Glutamatergic neuron (in vitro differentiated cells): ENCODE results near the gene ARMC5. TPM values are rescaled to one million over a fixed set of nuclear protein-coding genes. Genes with fewer than 3 reads are reported as not detected.
"Not testable (repeated sequence)": the region's sequence is repeated elsewhere in the genome, so short reads cannot be mapped to it uniquely, and the experiment has no call there.

Experiments used
- DNase-seq: peaks from one replicate; pipeline ENCODE4 v3.0.0; 2022
- H3K27ac Mint-ChIP-seq: one replicate; pipeline ENCODE4 v1.8.0; 2020; ENCODE audit warnings: mild to moderate bottlenecking, mixed read lengths, inconsistent platforms; ENCODE audit not compliant: unreplicated experiment
- H3K27me3 Mint-ChIP-seq: one replicate; pipeline ENCODE4 v1.8.0; 2020; ENCODE audit warnings: mild to moderate bottlenecking, moderate library complexity, mixed read lengths, inconsistent platforms; ENCODE audit not compliant: unreplicated experiment
- H3K36me3 Mint-ChIP-seq: one replicate; pipeline ENCODE4 v1.8.0; 2020; ENCODE audit warnings: mild to moderate bottlenecking, mixed read lengths, inconsistent platforms; ENCODE audit not compliant: unreplicated experiment
- H3K4me1 Mint-ChIP-seq: one replicate; pipeline ENCODE4 v1.8.0; 2020; ENCODE audit warnings: mild to moderate bottlenecking, low read depth, mixed read lengths, inconsistent platforms; ENCODE audit not compliant: unreplicated experiment
- H3K4me3 Mint-ChIP-seq: one replicate; pipeline ENCODE4 v1.8.0; 2020; ENCODE audit warnings: mild to moderate bottlenecking, mixed read lengths, inconsistent platforms; ENCODE audit not compliant: unreplicated experiment
- H3K9me3 Mint-ChIP-seq: one replicate; pipeline ENCODE4 v1.8.0; 2020; ENCODE audit warnings: mild to moderate bottlenecking, moderate library complexity, mixed read lengths, inconsistent platforms; ENCODE audit not compliant: unreplicated experiment
- total RNA-seq: library from RNA; stranded (reverse); fragmentation: NEBNext Ultra II Directional; extraction: Animal tissue kit (Norgen Biotek cat#: 25700); gene quantifications from one replicate; pipeline ENCODE4 v1.2.1, GENCODE V29; 2021; ENCODE audit not compliant: unreplicated experiment
- TF ChIP-seq, protein P1 (sequence below): fragments of 200-600 bp; sonication (generic); IDR thresholded peaks from one replicate; pipeline ENCODE4 v1.5.0; 2021; ENCODE audit not compliant: partially characterized antibody, unreplicated experiment

The ARMC5 gene
- total RNA-seq, 1 donor from 2014 or later: 15.8 TPM

DNA sequence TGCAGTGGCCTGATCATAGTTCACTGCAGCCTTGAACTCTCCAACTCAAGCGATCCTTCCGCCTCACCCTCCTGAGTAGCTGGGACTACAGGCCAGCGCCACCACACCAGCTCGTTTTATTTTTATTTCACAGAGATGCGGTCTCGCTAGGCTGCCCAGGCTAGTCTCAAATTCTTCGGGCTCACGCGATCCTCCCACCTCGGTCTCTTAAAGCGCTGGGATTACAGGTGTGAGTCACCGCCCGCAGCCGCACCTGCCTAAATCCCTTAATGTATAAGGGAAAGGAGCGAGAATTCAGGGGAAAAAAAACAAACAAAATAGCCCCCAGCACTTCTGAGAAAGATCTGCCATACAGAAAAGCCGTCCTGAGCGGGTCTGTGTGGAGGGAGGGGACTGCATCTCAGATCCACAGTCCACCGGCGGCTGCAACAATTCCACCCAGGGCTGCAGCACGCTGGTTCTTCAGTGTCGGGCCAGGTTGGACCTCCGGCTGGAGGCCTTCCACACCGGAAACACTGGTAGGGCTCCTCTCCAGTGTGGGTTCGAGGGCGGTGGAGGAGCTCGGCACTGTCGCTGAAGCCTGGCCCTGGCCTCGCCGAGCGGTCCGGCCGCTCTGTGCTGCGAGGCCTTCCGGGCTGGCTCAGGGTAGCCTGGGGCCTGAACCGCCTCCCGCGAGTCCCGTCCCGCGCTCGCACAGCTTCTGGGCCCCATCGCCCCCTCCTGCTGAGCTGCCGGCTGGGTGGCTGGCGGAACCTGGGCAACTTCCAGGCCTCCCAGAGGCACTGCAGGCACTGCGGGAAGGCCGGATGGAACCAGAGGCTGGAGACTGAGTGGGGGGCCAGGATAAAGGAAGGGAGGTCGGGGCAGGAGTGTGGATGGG is 23.7 kb upstream of the ARMC5 start:
- no peaks in the 10 kb centered on the region for H3K4me1 Mint-ChIP-seq
- H3K9me3 Mint-ChIP-seq: peaks cover 2% of the 10 kb centered on the region
- H3K36me3 Mint-ChIP-seq: no peaks in the 10 kb centered on the region
- no peak overlapping the region for H3K4me3 Mint-ChIP-seq
- TF ChIP-seq, protein P1, sequence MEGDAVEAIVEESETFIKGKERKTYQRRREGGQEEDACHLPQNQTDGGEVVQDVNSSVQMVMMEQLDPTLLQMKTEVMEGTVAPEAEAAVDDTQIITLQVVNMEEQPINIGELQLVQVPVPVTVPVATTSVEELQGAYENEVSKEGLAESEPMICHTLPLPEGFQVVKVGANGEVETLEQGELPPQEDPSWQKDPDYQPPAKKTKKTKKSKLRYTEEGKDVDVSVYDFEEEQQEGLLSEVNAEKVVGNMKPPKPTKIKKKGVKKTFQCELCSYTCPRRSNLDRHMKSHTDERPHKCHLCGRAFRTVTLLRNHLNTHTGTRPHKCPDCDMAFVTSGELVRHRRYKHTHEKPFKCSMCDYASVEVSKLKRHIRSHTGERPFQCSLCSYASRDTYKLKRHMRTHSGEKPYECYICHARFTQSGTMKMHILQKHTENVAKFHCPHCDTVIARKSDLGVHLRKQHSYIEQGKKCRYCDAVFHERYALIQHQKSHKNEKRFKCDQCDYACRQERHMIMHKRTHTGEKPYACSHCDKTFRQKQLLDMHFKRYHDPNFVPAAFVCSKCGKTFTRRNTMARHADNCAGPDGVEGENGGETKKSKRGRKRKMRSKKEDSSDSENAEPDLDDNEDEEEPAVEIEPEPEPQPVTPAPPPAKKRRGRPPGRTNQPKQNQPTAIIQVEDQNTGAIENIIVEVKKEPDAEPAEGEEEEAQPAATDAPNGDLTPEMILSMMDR: no peak
- H3K27me3 Mint-ChIP-seq: no peaks in the 10 kb centered on the region
- H3K27ac Mint-ChIP-seq: no peak overlapping the region
- DNase-seq: no peak

DNA sequence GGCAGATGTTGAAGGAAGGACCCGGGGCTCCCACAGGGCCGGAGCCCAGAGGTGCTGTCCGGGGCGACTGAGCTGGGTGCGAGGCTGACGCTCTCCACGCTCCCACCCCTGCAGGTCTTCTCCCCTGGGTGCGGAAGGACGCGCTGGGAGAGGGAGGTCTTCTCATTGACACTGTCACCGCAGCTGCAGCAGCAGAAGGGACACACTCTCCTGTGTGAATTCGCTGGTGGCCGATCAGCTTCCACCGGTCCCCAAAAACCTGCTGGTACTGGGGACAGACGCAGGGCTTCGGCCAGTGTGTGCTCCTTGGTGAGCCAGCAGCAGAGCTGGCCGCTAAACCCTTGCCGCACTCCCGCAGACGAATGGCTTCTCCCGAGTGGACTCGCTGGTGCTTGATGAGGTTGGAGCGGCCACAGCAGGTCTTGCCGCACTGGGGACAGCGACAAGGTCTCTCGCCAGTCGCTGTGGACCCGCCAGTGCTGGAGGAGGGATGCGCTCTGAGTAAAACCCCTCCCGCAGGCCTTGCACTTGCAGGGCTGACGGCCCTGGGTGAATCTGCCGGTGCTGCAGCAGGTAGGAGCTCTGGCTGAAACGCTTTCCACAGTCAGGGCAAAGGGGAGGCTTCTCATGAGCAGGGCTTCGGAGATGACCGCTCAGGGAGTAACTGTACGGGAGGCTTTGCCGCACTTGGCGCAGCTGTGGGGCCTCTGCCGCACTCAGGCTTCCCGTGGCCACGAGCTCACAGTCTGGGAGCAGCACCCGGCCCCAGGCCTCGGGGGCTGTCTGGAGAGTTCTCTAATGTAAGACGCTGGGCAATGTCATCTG is 22.9 kb upstream of the ARMC5 start:
- no peaks in the 10 kb centered on the region for H3K4me1 Mint-ChIP-seq
- no peak for DNase-seq
- peaks cover 2% of the 10 kb centered on the region for H3K9me3 Mint-ChIP-seq
- no peak overlapping the region for H3K27ac Mint-ChIP-seq
- TF ChIP-seq, protein P1: no peak
- H3K27me3 Mint-ChIP-seq: peaks cover 2% of the 10 kb centered on the region
- no peaks in the 10 kb centered on the region for H3K36me3 Mint-ChIP-seq
- no peak overlapping the region for H3K4me3 Mint-ChIP-seq

DNA sequence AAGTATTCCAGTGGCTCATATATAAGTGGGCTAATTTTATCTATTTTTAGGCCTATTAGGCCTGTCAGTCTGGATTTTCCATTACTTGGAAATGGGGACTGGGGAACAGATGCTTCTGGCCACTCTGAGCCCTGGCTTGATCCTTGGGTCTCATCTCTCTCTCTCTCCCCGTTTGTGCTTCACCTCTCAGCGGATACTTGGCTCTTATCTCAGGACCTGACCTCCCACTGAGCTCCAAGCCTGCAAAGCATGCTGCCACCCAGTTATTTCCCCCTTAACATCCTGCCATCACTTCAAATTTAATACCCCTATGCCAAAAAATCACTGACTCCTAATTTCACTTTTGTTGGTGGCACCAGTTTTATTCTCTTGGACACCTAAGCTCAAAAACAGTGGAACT is 20.9 kb upstream of the ARMC5 start:
- H3K4me3 Mint-ChIP-seq: no peak overlapping the region
- H3K4me1 Mint-ChIP-seq: no peaks in the 10 kb centered on the region
- H3K36me3 Mint-ChIP-seq: no peaks in the 10 kb centered on the region
- TF ChIP-seq, protein P1: no peak
- DNase-seq: no peak
- peaks cover 4% of the 10 kb centered on the region for H3K27me3 Mint-ChIP-seq
- peaks cover 4% of the 10 kb centered on the region for H3K9me3 Mint-ChIP-seq
- H3K27ac Mint-ChIP-seq: no peak overlapping the region

DNA sequence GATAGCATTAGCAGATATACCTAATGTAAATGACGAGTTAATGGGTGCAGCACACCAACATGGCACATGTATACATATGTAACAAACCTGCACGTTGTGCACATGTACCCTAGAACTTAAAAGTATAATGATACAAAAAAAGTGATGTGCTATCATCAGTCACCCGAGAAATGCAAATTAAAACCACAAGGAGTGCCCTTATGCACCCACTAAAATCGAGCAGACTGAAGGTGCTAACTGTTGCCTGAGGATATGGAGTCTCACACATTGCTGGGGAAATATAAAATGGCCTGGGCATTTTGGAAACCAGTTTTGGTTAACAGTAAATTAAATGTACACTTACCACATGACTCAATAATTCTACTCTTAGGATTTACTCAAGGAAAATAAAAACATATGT is 20.3 kb upstream of the ARMC5 start:
- H3K27me3 Mint-ChIP-seq, H3K27ac Mint-ChIP-seq, DNase-seq, H3K4me3 Mint-ChIP-seq, H3K36me3 Mint-ChIP-seq, H3K4me1 Mint-ChIP-seq, H3K9me3 Mint-ChIP-seq: not testable (repeated sequence)

DNA sequence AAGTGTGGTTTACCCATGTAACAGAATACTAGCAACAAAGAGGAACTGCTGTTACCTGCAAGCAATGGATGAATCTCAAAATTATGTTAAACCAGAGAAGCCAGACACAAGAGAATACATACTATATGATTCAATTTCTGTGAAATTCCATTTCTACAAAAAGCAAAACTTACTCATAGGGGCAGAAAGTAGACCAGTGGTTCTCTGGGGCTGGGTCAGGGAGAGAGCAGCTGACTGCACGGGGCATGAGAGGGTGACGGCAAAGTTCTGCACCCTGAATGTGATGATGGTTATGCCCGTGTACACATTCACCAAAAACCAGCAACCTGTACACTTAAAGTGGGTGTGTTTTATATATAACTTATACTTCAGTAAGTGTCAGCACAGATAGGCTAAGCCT is 19.8 kb upstream of the ARMC5 start:
- Mint-ChIP-seq H3K4me3 (no peak overlapping the region), H3K27ac (no peak overlapping the region), H3K36me3 (no peaks in the 10 kb centered on the region), H3K27me3 (peaks cover 4% of the 10 kb centered on the region), H3K4me1 (no peaks in the 10 kb centered on the region), H3K9me3 (peaks cover 8% of the 10 kb centered on the region)
- no peak for DNase-seq
- TF ChIP-seq, protein P1: no peak
